ENCODE results near the gene TRPT1. TPM values are rescaled to one million over a fixed set of nuclear protein-coding genes. Genes with fewer than 3 reads are reported as not detected.
A peak's percentile ranks its signal among the peaks of the same experiment; 100 is the strongest.

TRPT1 gene
- total and polyA plus RNA-seq, 9 of the 15 experiments (the other 6 are each of a cell fraction or from before 2014, with no cell fraction given), result 4.6 to 41.7 (median 23.1) TPM

DNA sequence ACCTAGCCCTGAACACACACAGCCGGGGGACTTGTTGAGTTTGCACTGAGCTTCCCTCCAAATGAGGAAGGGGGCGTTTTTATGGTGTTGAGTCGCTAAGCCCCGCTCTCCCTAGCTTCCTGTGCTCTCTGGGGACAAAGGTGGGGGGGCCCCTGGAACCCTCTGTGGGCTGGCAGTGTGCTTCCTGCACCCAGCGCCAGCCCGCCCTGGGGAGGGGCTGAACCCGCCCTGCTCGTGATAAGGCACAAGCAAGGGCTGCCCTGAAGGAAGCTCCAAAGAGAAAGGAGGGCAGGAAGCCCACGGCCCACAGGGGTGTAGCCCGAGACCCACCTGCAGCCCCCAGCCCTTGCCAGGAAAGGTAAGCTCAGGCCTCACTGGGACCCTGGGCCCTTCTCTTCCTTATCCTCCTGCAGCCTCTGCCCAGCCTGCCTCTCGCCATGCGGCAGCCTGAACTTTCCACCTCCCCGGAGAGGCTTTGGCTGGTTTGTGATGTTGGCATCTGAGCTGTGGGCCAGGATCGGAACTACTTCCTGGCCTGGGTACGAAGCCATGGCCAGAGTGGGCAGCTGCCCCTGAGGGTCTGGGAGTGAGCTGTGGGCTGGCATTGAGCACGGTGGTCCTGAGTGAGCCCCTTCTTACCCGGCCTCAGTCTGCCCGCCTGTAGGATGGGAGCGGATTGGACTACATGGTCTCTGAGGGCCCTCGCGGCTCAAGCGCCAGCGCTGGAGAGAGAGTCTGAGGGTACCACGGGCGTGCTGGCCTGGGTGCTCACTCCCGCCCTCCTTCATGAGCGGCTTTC lies 19.3 kb downstream of the TRPT1 start, which contains the start of gene FERMT3 (continued):
- peak; percentile 60; the same call in 1 of the 2 replicates for TF ChIP-seq MTA3 (IDR thresholded peaks at IDR 0.05; ENCODE audit: borderline replicate concordance)
- TF ChIP-seq RBBP5 (IDR thresholded peaks at IDR 0.05; ENCODE audit: borderline replicate concordance, insufficient read depth, low read length, poor library complexity, severe bottlenecking), result peak; percentile 63
- TF ChIP-seq, protein P1, sequence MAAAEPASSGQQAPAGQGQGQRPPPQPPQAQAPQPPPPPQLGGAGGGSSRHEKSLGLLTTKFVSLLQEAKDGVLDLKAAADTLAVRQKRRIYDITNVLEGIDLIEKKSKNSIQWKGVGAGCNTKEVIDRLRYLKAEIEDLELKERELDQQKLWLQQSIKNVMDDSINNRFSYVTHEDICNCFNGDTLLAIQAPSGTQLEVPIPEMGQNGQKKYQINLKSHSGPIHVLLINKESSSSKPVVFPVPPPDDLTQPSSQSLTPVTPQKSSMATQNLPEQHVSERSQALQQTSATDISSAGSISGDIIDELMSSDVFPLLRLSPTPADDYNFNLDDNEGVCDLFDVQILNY (CRISPR knock-in tag; IDR thresholded peaks at IDR 0.05), result 0 out of 2 replicates have a peak, but pooled peaks have one; percentile 47
- TF ChIP-seq ZNF354B (CRISPR knock-in tag; IDR thresholded peaks at IDR 0.05), result no peak
- TF ChIP-seq NRF1 (conservative IDR thresholded peaks at IDR 0.05 in 1 of 2, IDR thresholded peaks at IDR 0.05 in 1 of 2), result 0 out of 4 replicates have a peak, but pooled peaks of 1 of the 2 experiments have one; percentile 17
- no peak for TF ChIP-seq HLTF (IDR thresholded peaks at IDR 0.05)
- 0 out of 2 replicates have a peak, but pooled peaks have one; percentile 64 for TF ChIP-seq NR3C1 (CRISPR knock-in tag; IDR thresholded peaks at IDR 0.05)
- TF ChIP-seq CC2D1A (IDR thresholded peaks at IDR 0.05), result no peak
- TF ChIP-seq SMAD1 (IDR thresholded peaks at IDR 0.05; ENCODE audit: low read depth, low read length, partially characterized antibody), result peak; percentile 86
- TF ChIP-seq, protein P2, sequence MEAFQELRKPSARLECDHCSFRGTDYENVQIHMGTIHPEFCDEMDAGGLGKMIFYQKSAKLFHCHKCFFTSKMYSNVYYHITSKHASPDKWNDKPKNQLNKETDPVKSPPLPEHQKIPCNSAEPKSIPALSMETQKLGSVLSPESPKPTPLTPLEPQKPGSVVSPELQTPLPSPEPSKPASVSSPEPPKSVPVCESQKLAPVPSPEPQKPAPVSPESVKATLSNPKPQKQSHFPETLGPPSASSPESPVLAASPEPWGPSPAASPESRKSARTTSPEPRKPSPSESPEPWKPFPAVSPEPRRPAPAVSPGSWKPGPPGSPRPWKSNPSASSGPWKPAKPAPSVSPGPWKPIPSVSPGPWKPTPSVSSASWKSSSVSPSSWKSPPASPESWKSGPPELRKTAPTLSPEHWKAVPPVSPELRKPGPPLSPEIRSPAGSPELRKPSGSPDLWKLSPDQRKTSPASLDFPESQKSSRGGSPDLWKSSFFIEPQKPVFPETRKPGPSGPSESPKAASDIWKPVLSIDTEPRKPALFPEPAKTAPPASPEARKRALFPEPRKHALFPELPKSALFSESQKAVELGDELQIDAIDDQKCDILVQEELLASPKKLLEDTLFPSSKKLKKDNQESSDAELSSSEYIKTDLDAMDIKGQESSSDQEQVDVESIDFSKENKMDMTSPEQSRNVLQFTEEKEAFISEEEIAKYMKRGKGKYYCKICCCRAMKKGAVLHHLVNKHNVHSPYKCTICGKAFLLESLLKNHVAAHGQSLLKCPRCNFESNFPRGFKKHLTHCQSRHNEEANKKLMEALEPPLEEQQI (IDR thresholded peaks at IDR 0.05), result no peak
- peak in 1 of 2 experiments; percentile 11; a peak in 1 of 4 replicates for TF ChIP-seq RAD21 (CRISPR knock-in tag; conservative IDR thresholded peaks at IDR 0.05 in 1 of 2, IDR thresholded peaks at IDR 0.05 in 1 of 2)
- TF ChIP-seq DMBX1 (CRISPR knock-in tag; IDR thresholded peaks at IDR 0.05; ENCODE audit: borderline replicate concordance), result peak; percentile 67; the same call in 1 of the 2 replicates
